ENCODE data around the gene SHISAL1. TPM values are rescaled to one million over a fixed set of nuclear protein-coding genes. Genes with fewer than 3 reads are reported as not detected.

The SHISAL1 gene
- total RNA-seq, 1 experiment from 2014 or later, result 1.6 TPM

DNA sequence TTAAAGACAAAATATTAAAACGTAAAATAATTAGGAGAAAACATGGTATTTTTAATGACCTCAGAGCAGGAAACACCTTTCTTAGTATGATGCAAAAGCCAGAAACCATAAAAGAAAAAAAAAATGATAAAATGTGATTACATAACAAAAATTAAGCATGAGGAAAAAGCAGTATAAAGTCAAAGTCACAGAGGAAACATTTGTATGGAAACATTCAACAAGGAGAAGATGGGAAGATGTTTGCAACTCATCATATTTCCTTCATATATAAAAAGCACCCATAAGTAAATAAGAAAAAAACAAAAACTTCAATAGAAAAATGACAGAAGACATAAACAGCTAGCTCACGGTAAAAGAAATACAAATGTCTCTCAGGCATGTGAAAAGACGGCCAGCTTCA, 17.3 kb downstream of the SHISAL1 start:
- H3K4me3 Mint-ChIP-seq (ENCODE audit: unreplicated experiment), result no peak overlapping the region
- BruUV-seq (replicated peaks), result no TSS peak
- H3K27ac Mint-ChIP-seq (ENCODE audit: low read depth, unreplicated experiment), result no peak overlapping the region
- no peaks in the 10 kb centered on the region for H3K4me1 Mint-ChIP-seq (ENCODE audit: insufficient read depth, unreplicated experiment)
- intact Hi-C loops (cut with micrococcal nuclease), result no loop called here
- H3K36me3 Mint-ChIP-seq (ENCODE audit: insufficient read depth, unreplicated experiment), result no peaks in the 10 kb centered on the region
- ChIA-PET POLR2A (no interaction called here), CTCF (no interaction called here)
- peaks cover 12% of the 10 kb centered on the region for H3K27me3 Mint-ChIP-seq (ENCODE audit: insufficient read depth, unreplicated experiment)
- TF ChIP-seq, protein P1, sequence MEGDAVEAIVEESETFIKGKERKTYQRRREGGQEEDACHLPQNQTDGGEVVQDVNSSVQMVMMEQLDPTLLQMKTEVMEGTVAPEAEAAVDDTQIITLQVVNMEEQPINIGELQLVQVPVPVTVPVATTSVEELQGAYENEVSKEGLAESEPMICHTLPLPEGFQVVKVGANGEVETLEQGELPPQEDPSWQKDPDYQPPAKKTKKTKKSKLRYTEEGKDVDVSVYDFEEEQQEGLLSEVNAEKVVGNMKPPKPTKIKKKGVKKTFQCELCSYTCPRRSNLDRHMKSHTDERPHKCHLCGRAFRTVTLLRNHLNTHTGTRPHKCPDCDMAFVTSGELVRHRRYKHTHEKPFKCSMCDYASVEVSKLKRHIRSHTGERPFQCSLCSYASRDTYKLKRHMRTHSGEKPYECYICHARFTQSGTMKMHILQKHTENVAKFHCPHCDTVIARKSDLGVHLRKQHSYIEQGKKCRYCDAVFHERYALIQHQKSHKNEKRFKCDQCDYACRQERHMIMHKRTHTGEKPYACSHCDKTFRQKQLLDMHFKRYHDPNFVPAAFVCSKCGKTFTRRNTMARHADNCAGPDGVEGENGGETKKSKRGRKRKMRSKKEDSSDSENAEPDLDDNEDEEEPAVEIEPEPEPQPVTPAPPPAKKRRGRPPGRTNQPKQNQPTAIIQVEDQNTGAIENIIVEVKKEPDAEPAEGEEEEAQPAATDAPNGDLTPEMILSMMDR (IDR thresholded peaks at IDR 0.05; ENCODE audit: unreplicated experiment), result no peak
- DNase-seq (ENCODE audit: unreplicated experiment), result no peak
- peaks cover 15% of the 10 kb centered on the region for H3K9me3 Mint-ChIP-seq (ENCODE audit: unreplicated experiment)

DNA sequence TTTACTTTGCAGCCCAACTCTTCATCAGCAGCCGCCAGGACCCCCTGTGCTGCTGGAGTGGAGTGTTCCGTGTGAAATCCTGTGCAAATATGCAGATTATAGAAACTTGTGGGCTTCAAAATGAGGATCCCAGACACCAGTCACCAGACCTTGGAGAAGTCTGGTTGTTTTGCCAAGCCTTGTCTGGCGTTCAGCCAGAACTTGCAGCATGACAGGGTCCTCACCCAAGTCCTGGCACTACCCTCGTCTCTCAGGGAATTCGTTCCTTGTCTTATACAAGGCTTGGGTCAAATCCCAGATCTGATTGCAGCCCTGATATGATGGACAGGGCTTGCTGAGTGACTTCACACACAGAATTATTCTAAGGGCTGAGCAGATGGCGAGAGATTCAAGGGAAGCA, 18.9 kb downstream of the SHISAL1 start:
- Mint-ChIP-seq H3K4me1 (ENCODE audit: insufficient read depth, unreplicated experiment) (no peaks in the 10 kb centered on the region), H3K4me3 (ENCODE audit: unreplicated experiment) (no peak overlapping the region), H3K9me3 (ENCODE audit: unreplicated experiment) (peaks cover 15% of the 10 kb centered on the region), H3K27ac (ENCODE audit: low read depth, unreplicated experiment) (no peak overlapping the region), H3K36me3 (ENCODE audit: insufficient read depth, unreplicated experiment) (no peaks in the 10 kb centered on the region), H3K27me3 (ENCODE audit: insufficient read depth, unreplicated experiment) (no peaks in the 10 kb centered on the region)
- intact Hi-C loops (cut with micrococcal nuclease), result no loop called here
- DNase-seq (ENCODE audit: unreplicated experiment), result no peak
- TF ChIP-seq, protein P1 (IDR thresholded peaks at IDR 0.05; ENCODE audit: unreplicated experiment), result no peak
- ChIA-PET POLR2A (no interaction called here), CTCF (no interaction called here)
- BruUV-seq (replicated peaks), result no TSS peak

DNA sequence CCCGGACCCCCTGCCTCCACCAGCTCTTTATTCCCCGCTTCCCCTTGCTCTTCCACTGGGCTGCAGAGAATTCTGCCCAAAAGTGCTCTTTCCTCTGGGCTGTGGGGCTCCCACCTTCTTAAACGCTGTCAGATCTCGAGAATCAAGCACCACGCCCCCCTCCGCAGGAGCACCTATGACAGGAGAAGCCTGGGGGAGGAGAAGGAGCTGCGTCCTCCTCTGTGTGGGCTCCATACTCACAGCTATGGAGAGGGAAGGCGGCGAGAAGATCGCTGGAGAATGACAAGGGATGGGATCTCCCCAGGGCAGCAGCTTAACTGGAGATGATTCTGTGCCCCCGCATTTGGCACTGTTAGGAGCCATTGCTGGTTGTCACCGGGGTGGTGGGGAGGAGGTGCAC, 19.7 kb downstream of the SHISAL1 start:
- Mint-ChIP-seq H3K4me1 (ENCODE audit: insufficient read depth, unreplicated experiment) (no peaks in the 10 kb centered on the region), H3K27me3 (ENCODE audit: insufficient read depth, unreplicated experiment) (no peaks in the 10 kb centered on the region), H3K9me3 (ENCODE audit: unreplicated experiment) (peaks cover 15% of the 10 kb centered on the region), H3K36me3 (ENCODE audit: insufficient read depth, unreplicated experiment) (no peaks in the 10 kb centered on the region), H3K27ac (ENCODE audit: low read depth, unreplicated experiment) (no peak overlapping the region), H3K4me3 (ENCODE audit: unreplicated experiment) (no peak overlapping the region)
- intact Hi-C loops (cut with micrococcal nuclease), result no loop called here
- TF ChIP-seq, protein P1 (IDR thresholded peaks at IDR 0.05; ENCODE audit: unreplicated experiment), result no peak
- ChIA-PET CTCF (no interaction called here), POLR2A (no interaction called here)
- no peak for DNase-seq (ENCODE audit: unreplicated experiment)
- BruUV-seq (replicated peaks), result no TSS peak

DNA sequence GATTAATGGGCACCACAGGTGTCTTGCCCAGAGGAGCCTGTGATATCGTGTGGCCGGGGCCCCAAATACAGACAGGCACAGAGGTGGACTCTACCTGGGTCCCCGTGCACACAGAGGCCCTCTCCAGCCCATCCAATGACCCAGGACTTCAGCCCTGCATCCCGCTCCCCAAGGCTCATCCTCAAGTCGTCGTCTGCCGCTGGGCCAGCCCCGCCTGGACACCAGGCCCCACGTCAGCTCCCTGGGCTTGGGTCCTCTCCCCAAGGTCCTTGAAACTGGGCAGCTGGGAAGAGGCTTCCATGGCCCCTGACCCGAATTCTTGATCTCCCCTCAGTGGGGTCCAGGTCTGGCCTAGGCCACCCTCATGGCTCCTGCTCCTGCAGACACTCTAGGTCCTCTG, 20.2 kb downstream of the SHISAL1 start:
- H3K36me3 Mint-ChIP-seq (ENCODE audit: insufficient read depth, unreplicated experiment), result no peaks in the 10 kb centered on the region
- TF ChIP-seq, protein P1 (IDR thresholded peaks at IDR 0.05; ENCODE audit: unreplicated experiment), result no peak
- intact Hi-C loops (cut with micrococcal nuclease), result no loop called here
- peaks cover 15% of the 10 kb centered on the region for H3K9me3 Mint-ChIP-seq (ENCODE audit: unreplicated experiment)
- H3K27ac Mint-ChIP-seq (ENCODE audit: low read depth, unreplicated experiment), result no peak overlapping the region
- no peaks in the 10 kb centered on the region for H3K4me1 Mint-ChIP-seq (ENCODE audit: insufficient read depth, unreplicated experiment)
- ChIA-PET CTCF (interaction anchor here (0.6 kb wide), 1 partner anchor 165 kb away, joined by 4 read pairs; no protein-coding TSS in a partner anchor), POLR2A (no interaction called here)
- no peak overlapping the region for H3K4me3 Mint-ChIP-seq (ENCODE audit: unreplicated experiment)
- DNase-seq (ENCODE audit: unreplicated experiment), result no peak
- BruUV-seq (replicated peaks), result no TSS peak
- no peaks in the 10 kb centered on the region for H3K27me3 Mint-ChIP-seq (ENCODE audit: insufficient read depth, unreplicated experiment)
